ENCODE results near the gene NKAIN2.
"Not testable (repeated sequence)": the region's sequence is repeated elsewhere in the genome, so short reads cannot be mapped to it uniquely, and the experiment has no call there.

NKAIN2 gene

DNA sequence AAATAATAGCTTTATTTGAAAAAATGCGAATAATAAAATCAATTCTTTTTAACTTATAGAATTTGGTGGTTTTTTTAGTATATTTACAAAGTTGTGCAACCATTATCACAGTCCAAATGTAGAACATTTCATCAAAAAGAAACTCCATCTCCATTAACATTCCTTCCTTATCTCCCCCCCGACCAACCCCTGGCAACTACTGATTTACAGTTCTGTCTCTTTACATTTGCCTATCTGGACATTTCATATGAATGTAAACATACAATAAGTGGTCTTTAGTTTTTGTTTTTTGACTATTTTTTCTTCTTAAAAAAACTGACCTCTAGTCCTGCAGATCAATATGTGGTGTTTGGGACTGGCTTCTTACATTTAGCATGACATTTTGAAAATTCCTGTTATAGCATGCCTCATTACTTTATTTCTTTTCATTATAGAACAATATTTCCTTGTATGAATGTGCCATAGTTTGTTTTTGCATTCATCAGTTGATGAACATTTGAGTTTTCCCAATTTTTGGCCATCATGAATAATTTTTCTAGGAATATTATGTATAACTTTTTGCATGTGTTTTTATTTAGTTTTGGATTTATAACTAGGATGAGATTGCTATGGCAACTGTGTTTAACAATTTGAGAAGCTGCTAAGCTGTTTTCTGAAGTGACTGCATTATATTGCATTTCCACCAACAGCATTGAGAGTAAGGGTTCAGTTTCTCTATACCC is 344.7 kb downstream of the NKAIN2 start:
- Histone ChIP-seq H3K9me3 (replicated peaks in 1 of 11) (no peaks in the 10 kb centered on the region), H3K27me3 (no peaks in the 10 kb centered on the region), H4K20me1 (no peaks in the 10 kb centered on the region; a peak in 1 of 22 replicates), H3K4me2 (no peak overlapping the region), H3K4me3 (no peak overlapping the region), H3K4me1 (no peaks in the 10 kb centered on the region), H3K36me3 (no peaks in the 10 kb centered on the region), H3K9ac (no peak overlapping the region), H3K27ac (no peak overlapping the region)
- TF ChIP-seq Cebpa-rat (IDR thresholded peaks at IDR 0.05): no peak

GRCh38 chr6:124149646-124150045 is 346.0 kb downstream of the NKAIN2 start:
- no peaks in the 10 kb centered on the region for H3K4me1 ChIP-seq
- no peaks in the 10 kb centered on the region for H3K27me3 ChIP-seq
- no peaks in the 10 kb centered on the region for H3K36me3 ChIP-seq
- H4K20me1 ChIP-seq: no peaks in the 10 kb centered on the region; a peak in 1 of 22 replicates
- H3K9me3 ChIP-seq (replicated peaks in 1 of 11): no peaks in the 10 kb centered on the region
- H3K27ac ChIP-seq: no peak overlapping the region
- H3K9ac ChIP-seq: no peak overlapping the region
- TF ChIP-seq Cebpa-rat (IDR thresholded peaks at IDR 0.05): no peak
- H3K4me2 ChIP-seq: no peak overlapping the region
- no peak overlapping the region for H3K4me3 ChIP-seq

DNA sequence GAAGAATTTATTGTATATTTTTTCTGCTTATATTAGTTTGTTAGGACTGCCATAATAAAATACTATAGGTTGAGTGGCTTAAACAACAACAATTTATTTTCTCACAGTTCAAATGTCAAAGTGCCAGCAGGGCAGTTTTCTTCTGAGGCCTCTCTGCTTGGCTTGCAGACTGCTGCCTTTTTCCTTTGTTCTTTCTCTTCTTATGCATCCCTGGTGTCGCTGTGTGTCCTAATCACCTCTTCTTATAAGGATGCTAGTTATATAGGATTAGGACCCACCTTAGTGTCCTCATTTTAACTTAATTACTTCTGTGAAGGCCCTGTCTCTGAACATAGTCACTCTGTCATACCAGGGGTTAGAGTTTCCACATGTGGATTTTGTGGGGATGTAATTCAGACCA is 354.4 kb downstream of the NKAIN2 start:
- H3K4me3 ChIP-seq: no peak overlapping the region
- no peak overlapping the region for H3K9ac ChIP-seq
- TF ChIP-seq Cebpa-rat (IDR thresholded peaks at IDR 0.05): no peak
- H3K27me3 ChIP-seq: no peaks in the 10 kb centered on the region
- 0 out of 22 replicates have a peak, but pooled peaks cover 0 to 5% (median 0%) of the 10 kb centered on the region in 11 experiments for H3K9me3 ChIP-seq (replicated peaks in 1 of 11)
- no peak overlapping the region for H3K27ac ChIP-seq
- no peaks in the 10 kb centered on the region for H4K20me1 ChIP-seq
- no peaks in the 10 kb centered on the region for H3K36me3 ChIP-seq
- H3K4me2 ChIP-seq: no peak overlapping the region
- no peaks in the 10 kb centered on the region for H3K4me1 ChIP-seq

- Histone ChIP-seq H3K4me3 (no peak overlapping the region), H3K9ac (no peak overlapping the region)
Measured at GRCh38 chr6:124163676-124164075, 360.0 kb downstream of the NKAIN2 start.

GRCh38 chr6:124164343-124164742 is 360.7 kb downstream of the NKAIN2 start:
- 0 out of 22 replicates have a peak, but pooled peaks cover 0 to 5% (median 0%) of the 10 kb centered on the region in 11 experiments for H3K9me3 ChIP-seq (replicated peaks in 1 of 11)
- no peaks in the 10 kb centered on the region for H3K27me3 ChIP-seq
- H3K36me3 ChIP-seq: no peaks in the 10 kb centered on the region
- no peaks in the 10 kb centered on the region for H4K20me1 ChIP-seq
- no peak overlapping the region for H3K4me3 ChIP-seq
- H3K9ac ChIP-seq: no peak overlapping the region
- no peak overlapping the region for H3K27ac ChIP-seq
- no peak overlapping the region for H3K4me2 ChIP-seq
- no peaks in the 10 kb centered on the region for H3K4me1 ChIP-seq
- peak in 2 of 11 experiments; percentile 12 to 55; a peak in 2 of 22 replicates for TF ChIP-seq Cebpa-rat (IDR thresholded peaks at IDR 0.05)

More at GRCh38 chr6:124163676-124164075, 360.0 kb downstream of the NKAIN2 start:
- Histone ChIP-seq H3K27ac (no peak overlapping the region), H4K20me1 (no peaks in the 10 kb centered on the region), H3K4me2 (no peak overlapping the region), H3K4me1 (no peaks in the 10 kb centered on the region), H3K27me3 (no peaks in the 10 kb centered on the region), H3K36me3 (no peaks in the 10 kb centered on the region), H3K9me3 (replicated peaks in 1 of 11) (0 out of 22 replicates have a peak, but pooled peaks cover 0 to 5% (median 0%) of the 10 kb centered on the region in 11 experiments)
- no peak for TF ChIP-seq Cebpa-rat (IDR thresholded peaks at IDR 0.05)

GRCh38 chr6:124167249-124167648 is 363.6 kb downstream of the NKAIN2 start:
- not testable (repeated sequence) for H3K4me2 ChIP-seq; H3K4me3 ChIP-seq; H3K27ac ChIP-seq; H3K27me3 ChIP-seq; H3K9ac ChIP-seq; H4K20me1 ChIP-seq; H3K4me1 ChIP-seq; H3K9me3 ChIP-seq (replicated peaks in 1 of 11); H3K36me3 ChIP-seq

DNA sequence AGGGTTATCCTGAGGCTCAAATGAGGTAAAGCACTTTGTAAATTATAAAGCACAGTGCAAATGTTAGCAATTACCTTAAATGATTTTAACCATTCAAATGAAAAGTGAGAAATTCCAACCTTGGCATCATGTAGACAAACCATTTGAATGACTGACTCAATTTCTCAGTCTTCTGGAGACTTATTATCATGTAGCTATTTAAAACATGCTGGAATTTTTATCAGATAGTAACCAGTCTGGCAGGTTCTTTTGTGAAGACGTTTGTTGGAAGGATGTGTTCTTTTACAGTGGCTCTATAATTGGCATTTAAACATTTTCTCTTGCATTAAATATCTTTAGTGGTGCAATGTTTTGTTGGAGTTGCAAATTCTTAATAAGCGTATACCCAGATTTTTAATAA is 386.6 kb downstream of the NKAIN2 start:
- Histone ChIP-seq H3K36me3 (no peaks in the 10 kb centered on the region), H3K4me3 (no peak overlapping the region), H3K4me1 (no peaks in the 10 kb centered on the region), H4K20me1 (no peaks in the 10 kb centered on the region), H3K9me3 (replicated peaks in 1 of 11) (peaks cover 0 to 11% (median 4%) of the 10 kb centered on the region in 11 experiments; a peak in 5 of 22 replicates), H3K9ac (no peak overlapping the region), H3K27ac (no peak overlapping the region), H3K4me2 (no peak overlapping the region), H3K27me3 (no peaks in the 10 kb centered on the region)
- no peak for TF ChIP-seq Cebpa-rat (IDR thresholded peaks at IDR 0.05)

GRCh38 chr6:124193132-124193531 is 389.5 kb downstream of the NKAIN2 start:
- no peak for TF ChIP-seq Cebpa-rat (IDR thresholded peaks at IDR 0.05)
- no peak overlapping the region for H3K27ac ChIP-seq
- H3K4me3 ChIP-seq: no peak overlapping the region
- H3K4me2 ChIP-seq: no peak overlapping the region
- no peaks in the 10 kb centered on the region for H3K36me3 ChIP-seq
- H4K20me1 ChIP-seq: no peaks in the 10 kb centered on the region
- H3K9ac ChIP-seq: no peak overlapping the region
- H3K27me3 ChIP-seq: no peaks in the 10 kb centered on the region
- peaks cover 0 to 11% (median 4%) of the 10 kb centered on the region in 11 experiments; a peak in 5 of 22 replicates for H3K9me3 ChIP-seq (replicated peaks in 1 of 11)
- H3K4me1 ChIP-seq: no peaks in the 10 kb centered on the region

DNA sequence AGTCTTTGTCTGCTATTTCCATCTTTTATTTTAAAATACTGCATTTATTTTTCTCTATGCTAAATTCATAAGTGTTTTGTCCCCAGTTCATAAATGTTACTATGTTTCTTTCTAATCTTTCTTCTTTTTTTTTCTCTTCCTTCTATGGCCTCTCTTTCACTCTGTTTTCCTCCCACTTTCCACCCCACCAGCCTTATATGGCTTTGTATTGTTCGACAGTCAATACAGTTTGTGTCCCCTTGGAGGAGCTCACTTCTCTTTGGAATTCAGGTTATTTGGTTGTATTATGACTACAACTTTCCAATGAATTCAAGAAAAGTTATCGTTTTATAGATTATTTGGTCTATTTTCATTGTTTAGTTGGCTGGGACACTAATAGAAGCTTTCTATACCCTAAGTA is 393.5 kb downstream of the NKAIN2 start:
- no peak for TF ChIP-seq Cebpa-rat (IDR thresholded peaks at IDR 0.05)
- Histone ChIP-seq H3K4me2 (no peak overlapping the region), H3K36me3 (no peaks in the 10 kb centered on the region), H3K4me1 (no peaks in the 10 kb centered on the region), H3K9me3 (replicated peaks in 1 of 11) (peaks cover 0 to 11% (median 4%) of the 10 kb centered on the region in 11 experiments; a peak in 5 of 22 replicates), H3K27me3 (no peaks in the 10 kb centered on the region), H3K27ac (no peak overlapping the region), H3K9ac (no peak overlapping the region), H4K20me1 (no peaks in the 10 kb centered on the region), H3K4me3 (no peak overlapping the region)

GRCh38 chr6:124199286-124199685 is 395.6 kb downstream of the NKAIN2 start:
- Histone ChIP-seq H3K27me3 (no peaks in the 10 kb centered on the region), H3K4me3 (no peak overlapping the region), H3K27ac (no peak overlapping the region), H3K4me1 (no peaks in the 10 kb centered on the region), H3K4me2 (no peak overlapping the region), H3K9me3 (replicated peaks in 1 of 11) (no peaks in the 10 kb centered on the region), H3K9ac (no peak overlapping the region), H3K36me3 (no peaks in the 10 kb centered on the region), H4K20me1 (no peaks in the 10 kb centered on the region)
- no peak for TF ChIP-seq Cebpa-rat (IDR thresholded peaks at IDR 0.05)
